Dermis lymphatic vessel endothelial cell (primary cell): ENCODE results near the gene STARD7. TPM values are rescaled to one million over a fixed set of nuclear protein-coding genes. Genes with fewer than 3 reads are reported as not detected.

Experiments used
- total RNA-seq: library from RNA; depleted of rRNA; stranded (reverse); fragments of >200 nt; gene quantifications from 2 replicates; pipeline ENCODE4 v1.2.1, GENCODE V29; 2014

STARD7 gene
- 290 and 306 TPM in 2 replicates for total RNA-seq

DNA sequence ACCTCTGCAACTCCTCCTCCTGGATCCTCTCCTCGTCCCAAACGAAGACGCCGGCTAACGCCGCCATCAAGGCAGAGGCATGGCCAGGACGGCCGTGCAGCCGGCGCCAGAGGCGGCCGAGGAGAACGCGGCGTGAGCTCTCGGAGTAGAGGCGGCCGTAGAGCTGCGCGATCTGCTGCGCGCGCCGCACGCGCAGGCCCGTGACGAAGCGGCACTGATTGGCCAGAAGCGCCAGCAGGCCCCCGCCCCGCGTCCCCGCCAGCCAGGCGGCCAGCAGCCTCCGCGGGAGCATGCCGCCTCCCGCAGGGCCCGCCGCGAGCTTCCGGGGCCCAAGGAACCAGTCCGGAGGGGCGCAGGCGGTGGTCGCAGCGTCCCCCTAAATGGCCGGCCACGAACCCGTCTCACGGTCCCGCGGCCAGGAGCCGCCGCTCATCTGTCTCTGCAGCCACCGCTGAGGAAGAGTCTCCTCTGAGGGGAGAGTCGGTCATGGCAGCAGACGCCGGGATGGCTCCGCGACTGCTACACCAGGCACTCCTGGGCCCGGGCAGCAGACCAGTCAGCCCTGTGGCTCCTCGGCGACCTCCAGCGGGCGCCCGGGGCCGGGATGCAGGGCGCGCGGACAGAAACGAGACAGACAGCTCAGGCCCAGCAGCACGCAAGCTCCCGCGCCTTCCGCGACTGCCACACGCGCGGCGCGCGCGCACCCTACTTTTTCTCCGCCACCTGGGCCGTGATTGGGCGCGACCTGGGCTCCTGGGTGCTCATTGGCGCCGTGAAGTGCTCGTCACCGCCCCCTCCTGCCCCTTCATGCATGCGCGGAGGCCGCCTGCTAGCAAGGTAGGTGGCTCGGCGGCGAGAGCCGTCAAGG lies at the start of gene STARD7:
Gene STARD7 (minus strand): TSS at position 685 of the 868 bp plus-strand sequence. CDS start 393 bp downstream, at position 292.

DNA sequence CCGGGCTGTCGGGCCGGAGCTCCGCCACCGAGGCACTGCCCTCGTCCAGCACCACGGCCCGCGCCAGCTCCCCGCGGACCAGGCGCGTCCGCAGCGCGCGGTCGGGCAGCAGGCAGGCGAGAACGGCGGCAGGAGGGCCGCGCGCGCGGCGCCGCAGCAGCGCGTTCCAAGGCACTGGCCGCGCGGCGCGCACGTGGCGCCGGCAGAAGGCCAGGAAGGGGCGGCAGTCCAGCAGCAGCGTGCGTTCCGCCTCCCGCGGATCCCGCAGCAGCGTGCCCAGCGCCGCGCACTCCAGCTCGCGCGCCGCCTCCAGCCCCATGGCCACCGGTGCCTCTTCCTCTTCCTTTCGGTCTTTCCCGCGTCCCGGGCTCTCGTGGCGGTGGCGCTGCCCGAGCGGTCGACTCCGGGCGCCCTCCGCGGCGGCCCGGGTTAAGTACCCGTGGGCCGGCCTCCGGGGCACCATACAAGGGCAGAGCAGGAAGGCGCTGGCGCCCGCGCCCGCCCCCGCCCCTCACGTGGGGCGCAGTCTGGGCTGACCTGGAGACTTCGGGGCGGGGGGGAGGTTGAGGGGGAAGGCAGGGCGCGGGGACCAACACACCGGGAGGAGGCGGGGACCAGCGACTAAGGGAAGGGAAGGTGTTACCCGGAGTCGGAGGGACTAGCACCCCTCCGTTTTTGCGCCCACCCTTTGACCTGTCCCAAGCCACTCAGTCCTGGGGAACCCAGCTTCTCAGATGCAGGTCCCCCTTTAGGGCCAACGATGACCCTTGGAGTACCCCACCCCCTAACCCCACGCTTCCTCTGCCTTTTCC lies 63.4 kb downstream of the STARD7 start, which contains the start of gene DUSP2:
Gene DUSP2 (minus strand): TSS at position 405 of the 812 bp plus-strand sequence. CDS start 86 bp downstream, at position 319.

GRCh38 chr2:96138179-96139145 lies 70.2 kb downstream of the STARD7 start, which contains the start of gene ASTL:
Gene ASTL (minus strand): TSS chr2:96138502. CDS start chr2:96138436, 66 bp downstream.

Other genes starting within 250 kb of the STARD7 start
- gene ANKRD36C, start 217.0 kb downstream of the STARD7 start, total RNA-seq, result 33.1 and 43.1 TPM in 2 replicates
- 0.60 and 2.6 TPM in 2 replicates for gene GPAT2, start 173.9 kb downstream of the STARD7 start, total RNA-seq
- 0.09 TPM in 1 of 2 replicates, not detected in the other for gene ADRA2B, start 92.3 kb downstream of the STARD7 start, total RNA-seq
- not detected in 2 replicates for gene ASTL, start 70.3 kb downstream of the STARD7 start, total RNA-seq
- 0.43 and 1.2 TPM in 2 replicates for gene DUSP2, start 63.4 kb downstream of the STARD7 start, total RNA-seq
- gene TMEM127, start 57.2 kb upstream of the STARD7 start, total RNA-seq, result 23.8 and 25.6 TPM in 2 replicates
- gene CIAO1, start 57.4 kb upstream of the STARD7 start, total RNA-seq, result 92.6 and 100 TPM in 2 replicates
- gene SNRNP200, start 96.7 kb upstream of the STARD7 start, total RNA-seq, result 46.1 and 49.2 TPM in 2 replicates
- gene ITPRIPL1, start 116.5 kb upstream of the STARD7 start, total RNA-seq, result 3.2 and 3.3 TPM in 2 replicates
- 3.5 TPM in 2 replicates for gene NCAPH, start 126.9 kb upstream of the STARD7 start, total RNA-seq